Activated T-cell treated with anti-CD3 and anti-CD28 coated beads for 24 hours (primary cell): Measurements from ENCODE around the gene FOXN3.

Source experiments
- DNase-seq: peaks from one replicate; pipeline ENCODE4 v3.0.0-alpha.2; 2020; ENCODE audit warnings: low read depth

The FOXN3 gene

GRCh38 chr14:89359477-89360222 is 57.4 kb downstream of the FOXN3 start:
- no peak for DNase-seq

GRCh38 chr14:89357655-89358297 is 59.3 kb downstream of the FOXN3 start:
- DNase-seq = no peak

GRCh38 chr14:89356927-89357326 is 60.1 kb downstream of the FOXN3 start:
- no peak for DNase-seq

GRCh38 chr14:89356496-89356895 is 60.5 kb downstream of the FOXN3 start:
- DNase-seq = no peak

GRCh38 chr14:89353766-89354113 is 63.3 kb downstream of the FOXN3 start:
- no peak for DNase-seq

GRCh38 chr14:89352976-89353765 is 63.9 kb downstream of the FOXN3 start:
- DNase-seq = no peak

- DNase-seq = no peak
Measured at GRCh38 chr14:89351516-89352404, 65.3 kb downstream of the FOXN3 start.

- DNase-seq = no peak
Measured at GRCh38 chr14:89351221-89351515, 65.9 kb downstream of the FOXN3 start.

- no peak for DNase-seq
Measured at GRCh38 chr14:89350152-89350551, 66.9 kb downstream of the FOXN3 start.

- DNase-seq = no peak
Measured at GRCh38 chr14:89349171-89350008, 67.6 kb downstream of the FOXN3 start.

- no peak for DNase-seq
Measured at GRCh38 chr14:89348722-89349121, 68.3 kb downstream of the FOXN3 start.

GRCh38 chr14:89347885-89348284 is 69.1 kb downstream of the FOXN3 start:
- DNase-seq = no peak

GRCh38 chr14:89344920-89345254 is 72.1 kb downstream of the FOXN3 start:
- DNase-seq = no peak

GRCh38 chr14:89343356-89343755 is 73.7 kb downstream of the FOXN3 start:
- DNase-seq = no peak

GRCh38 chr14:89342049-89342448 is 75.0 kb downstream of the FOXN3 start:
- no peak for DNase-seq

- DNase-seq = no peak
Measured at GRCh38 chr14:89340200-89341181, 76.5 kb downstream of the FOXN3 start.

- no peak for DNase-seq
Measured at GRCh38 chr14:89339579-89339978, 77.5 kb downstream of the FOXN3 start.

GRCh38 chr14:89339158-89339557 is 77.9 kb downstream of the FOXN3 start:
- no peak for DNase-seq

- DNase-seq = no peak
Measured at GRCh38 chr14:89336338-89336737, 80.7 kb downstream of the FOXN3 start.

GRCh38 chr14:89332031-89332430 is 85.0 kb downstream of the FOXN3 start:
- DNase-seq = no peak
